GM18508 (cell line): Measurements from ENCODE around the gene BRD7.
A peak's percentile ranks its signal among the peaks of the same experiment; 100 is the strongest.

Experiments
- ATAC-seq: cut with Tn5 transposase; IDR thresholded peaks from one replicate; pipeline ENCODE4 v1.9.1; 2021; ENCODE audit warnings: moderate number of reproducible peaks; ENCODE audit not compliant: insufficient read depth, unreplicated experiment

The BRD7 gene

DNA sequence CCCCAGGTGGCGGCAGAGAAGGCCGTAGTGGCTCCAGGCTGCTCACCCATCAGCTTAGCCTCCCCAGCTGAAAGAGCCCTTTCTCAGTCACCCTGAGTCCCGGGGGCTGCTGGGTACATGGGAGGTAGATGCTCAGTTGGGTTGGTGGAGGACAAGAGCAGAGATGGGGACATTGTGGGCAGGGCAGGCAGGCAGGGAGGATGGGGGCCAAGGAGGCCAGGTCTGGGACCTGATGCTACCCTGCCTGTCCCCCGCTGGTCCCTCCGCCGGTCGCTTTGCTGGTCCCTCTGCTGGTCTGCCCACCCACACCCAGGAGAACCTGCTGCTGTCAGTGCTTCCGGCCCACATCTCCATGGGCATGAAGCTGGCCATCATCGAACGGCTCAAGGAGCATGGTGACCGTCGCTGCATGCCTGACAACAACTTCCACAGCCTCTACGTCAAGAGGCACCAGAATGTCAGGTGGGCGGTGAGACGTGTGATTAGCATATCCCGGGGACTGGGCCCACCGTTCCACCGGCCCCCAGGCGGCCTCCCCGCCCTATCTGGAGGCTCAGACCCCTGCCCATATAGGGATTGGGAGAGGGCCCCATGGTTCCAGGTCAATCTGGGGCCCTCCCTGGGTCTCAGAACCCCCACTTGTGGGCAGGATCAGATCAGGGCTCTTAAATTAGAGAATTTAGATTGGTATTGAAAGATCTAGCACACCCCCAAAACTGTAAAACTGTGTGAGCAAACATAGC, 75.6 kb downstream of the BRD7 start:
- no peak for ATAC-seq

DNA sequence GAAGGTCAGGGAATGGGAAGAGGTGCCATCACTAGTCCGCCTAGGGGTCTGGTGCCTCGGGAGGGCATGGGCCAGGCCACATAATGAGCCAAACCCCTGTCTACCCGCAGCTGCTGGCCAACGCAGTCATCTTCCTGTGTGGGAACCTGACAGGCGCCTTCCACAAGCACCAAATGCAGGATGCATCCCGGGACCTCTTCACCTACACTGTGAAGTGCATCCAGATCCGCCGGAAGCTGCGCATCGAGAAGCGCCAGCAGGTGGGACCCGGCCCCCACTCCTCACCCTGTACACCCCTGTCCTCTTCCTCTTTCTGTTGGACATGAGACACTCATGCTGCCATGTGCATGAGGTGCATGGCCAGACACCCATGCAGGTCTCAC, 76.2 kb downstream of the BRD7 start:
- no peak for ATAC-seq

DNA sequence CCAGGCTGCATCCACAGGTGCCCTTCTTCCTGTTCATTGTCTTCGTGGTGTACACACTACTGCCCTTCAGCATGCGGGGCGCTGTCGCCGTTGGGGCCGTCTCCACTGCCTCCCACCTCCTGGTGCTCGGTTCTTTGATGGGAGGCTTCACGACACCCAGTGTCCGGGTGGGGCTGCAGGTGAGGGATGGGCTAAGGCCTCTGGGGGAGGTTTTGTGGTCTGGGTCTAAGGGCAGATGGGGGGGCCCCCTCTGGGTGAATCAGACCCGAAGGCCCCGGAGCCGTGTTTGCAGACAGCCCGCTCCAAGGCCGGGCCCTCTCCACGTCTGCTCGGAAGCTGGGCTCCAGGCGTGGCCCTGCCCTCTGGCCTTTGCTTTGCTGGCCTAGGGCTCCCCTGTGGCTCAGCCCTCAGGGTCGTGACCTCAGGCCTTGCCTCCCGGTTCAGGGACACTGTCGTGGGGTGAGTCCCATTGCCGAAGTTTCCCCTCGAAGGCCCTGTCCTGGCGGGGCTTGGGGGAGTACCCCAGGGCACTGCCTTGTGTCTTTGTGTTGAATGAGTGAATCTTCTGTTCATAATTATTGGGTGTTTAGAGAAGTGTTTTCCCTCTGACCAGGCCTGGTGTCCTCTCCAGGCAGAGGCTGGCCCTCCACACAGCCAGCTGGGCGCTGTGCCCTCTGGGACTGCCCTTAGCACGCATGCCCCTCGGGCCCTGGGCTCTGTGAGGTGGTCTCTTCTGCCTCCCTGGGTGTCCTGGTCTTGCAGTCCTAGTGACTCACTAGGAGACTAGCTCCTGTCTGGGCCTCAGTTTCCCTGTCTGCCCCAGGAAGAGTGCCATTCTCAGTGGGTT, 76.8 kb downstream of the BRD7 start:
- no peak for ATAC-seq

DNA sequence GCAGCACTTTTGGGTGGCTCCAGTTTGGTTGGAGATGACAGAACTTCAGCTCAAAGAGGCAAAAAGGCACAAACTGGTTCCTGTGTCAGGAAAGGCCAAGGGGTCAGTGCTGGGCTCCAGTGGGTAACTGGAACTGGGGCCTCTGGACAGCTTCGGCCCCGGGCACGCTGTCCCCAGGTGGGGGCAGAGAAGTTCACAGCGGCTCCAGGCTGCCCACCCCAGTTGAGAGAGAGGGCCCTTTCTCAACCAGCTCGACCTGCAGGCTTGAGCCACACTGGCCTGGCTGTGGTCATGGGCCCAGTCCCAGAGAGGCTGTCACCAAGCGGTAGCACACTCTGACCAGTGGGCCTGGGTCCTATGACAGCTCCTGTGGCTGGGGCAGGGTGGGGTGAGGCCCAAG, 77.9 kb downstream of the BRD7 start:
- ATAC-seq, result no peak

DNA sequence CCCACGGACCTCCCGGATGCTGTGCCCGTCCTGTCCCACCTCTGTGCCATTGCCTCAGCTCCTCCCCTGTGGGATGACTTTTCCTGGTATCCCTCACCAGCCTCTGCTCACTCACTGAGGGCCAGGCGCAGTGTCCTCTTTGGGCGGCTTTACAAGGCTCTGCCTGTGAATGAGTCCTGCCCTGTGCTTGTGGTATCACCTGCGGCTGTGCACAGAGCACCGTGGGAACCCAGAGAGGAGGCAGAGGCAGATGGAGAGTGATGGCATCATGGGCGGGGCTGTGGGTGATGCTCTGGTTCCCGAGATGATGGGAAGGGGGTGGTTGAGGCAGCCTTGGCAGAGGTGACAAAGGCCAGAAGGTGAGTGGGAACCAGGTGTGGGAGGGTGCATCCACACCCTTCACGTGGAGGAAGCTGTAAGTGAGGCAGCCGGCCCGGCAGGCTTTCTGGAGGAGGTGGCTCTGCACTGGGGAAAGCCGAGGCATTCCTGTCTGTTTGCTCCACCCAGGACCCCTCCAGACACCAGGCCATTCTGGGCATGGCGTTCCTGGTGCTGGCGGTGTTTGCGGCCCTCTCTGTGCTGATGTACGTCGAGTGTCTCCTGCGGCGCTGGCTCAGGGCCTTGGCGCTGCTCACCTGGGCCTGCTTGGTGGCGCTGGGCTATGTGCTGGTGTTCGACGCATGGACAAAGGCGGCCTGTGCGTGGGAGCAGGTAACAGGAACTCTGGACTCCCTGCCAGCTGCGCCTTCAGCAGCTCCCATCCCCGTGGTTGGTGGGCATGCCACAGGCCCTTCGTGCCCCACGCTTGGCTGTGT, 78.6 kb downstream of the BRD7 start:
- no peak for ATAC-seq

DNA sequence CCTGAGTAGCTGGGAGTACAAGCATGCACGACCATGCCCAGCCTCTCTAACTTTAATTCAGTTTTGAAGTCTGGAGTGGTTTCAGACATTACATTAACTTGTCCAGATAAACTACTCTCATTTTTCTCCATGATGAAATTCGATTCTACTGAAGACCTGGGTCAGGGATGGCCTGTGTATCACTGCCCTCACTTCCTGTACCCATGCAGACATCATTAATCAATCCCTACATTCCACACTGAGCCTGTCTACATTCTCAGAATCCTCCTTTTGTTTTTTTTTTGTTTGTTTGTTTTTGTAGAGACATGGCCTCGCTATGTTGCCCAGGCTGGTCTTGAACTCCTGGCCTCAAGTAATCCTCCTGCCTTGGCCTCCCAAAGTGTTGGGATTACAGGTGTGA, 79.9 kb downstream of the BRD7 start:
- no peak for ATAC-seq

DNA sequence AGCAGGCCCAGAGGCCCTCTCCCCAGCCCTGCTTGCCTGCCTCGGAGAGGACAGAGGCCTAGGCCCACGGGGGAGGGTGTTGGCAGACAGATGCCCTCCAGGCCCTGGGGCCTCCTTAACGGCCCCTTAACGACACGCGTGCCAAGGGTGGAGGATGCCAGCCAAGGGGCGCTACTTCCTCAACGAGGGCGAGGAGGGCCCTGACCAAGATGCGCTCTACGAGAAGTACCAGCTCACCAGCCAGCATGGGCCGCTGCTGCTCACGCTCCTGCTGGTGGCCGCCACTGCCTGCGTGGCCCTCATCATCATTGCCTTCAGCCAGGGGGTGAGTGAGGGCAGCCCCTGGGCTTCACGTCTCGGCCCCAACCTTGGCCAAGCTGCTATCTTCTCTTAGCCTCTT, 80.8 kb downstream of the BRD7 start:
- ATAC-seq, result no peak

DNA sequence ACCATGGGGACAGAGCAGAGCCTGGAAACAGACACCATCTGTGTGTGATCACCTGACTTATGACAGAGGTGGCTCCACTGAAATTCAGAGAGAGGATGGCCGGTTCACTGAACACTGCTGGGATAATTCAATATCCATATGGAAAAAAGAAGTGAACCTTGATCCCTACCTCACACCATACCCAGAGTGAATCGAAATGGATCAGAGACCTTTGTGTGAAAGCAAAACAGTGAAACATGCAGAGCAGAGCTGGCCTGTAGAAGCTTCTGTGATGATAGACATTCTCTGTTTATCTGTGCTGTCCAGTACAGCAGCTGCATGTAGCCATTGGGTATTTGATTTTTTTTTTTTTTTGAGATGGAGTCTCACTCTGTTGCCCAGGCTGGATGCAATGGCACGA, 82.1 kb downstream of the BRD7 start:
- no peak for ATAC-seq

DNA sequence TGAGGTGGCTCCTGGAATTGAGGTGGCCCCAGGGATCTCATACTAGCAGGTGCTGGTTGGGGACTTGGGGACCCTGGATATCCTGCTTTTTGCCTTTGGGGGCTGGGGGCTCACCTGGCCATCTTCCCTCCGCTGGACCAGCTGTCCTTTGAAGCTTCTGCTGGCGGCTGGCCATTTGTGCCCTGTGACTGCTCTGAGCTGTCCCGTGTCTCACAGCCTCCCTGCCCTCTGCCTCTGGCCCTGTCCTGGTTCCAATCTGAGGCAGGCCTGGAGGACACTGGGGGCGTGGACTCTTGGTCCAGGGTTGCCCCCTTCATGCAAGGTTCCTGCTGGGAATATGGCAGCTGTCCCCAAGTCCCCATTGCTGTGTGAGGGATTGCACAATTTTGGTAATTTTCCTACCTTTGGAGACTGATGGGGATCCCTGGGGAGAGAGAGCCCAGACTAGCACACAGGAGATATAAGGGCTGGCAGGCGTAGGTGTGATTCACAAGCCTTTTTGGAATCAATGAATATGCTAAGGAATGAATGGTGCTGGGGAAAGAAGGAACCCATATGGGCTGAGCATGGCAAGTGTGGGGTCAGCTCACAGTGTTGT, 83.3 kb downstream of the BRD7 start:
- no peak for ATAC-seq

DNA sequence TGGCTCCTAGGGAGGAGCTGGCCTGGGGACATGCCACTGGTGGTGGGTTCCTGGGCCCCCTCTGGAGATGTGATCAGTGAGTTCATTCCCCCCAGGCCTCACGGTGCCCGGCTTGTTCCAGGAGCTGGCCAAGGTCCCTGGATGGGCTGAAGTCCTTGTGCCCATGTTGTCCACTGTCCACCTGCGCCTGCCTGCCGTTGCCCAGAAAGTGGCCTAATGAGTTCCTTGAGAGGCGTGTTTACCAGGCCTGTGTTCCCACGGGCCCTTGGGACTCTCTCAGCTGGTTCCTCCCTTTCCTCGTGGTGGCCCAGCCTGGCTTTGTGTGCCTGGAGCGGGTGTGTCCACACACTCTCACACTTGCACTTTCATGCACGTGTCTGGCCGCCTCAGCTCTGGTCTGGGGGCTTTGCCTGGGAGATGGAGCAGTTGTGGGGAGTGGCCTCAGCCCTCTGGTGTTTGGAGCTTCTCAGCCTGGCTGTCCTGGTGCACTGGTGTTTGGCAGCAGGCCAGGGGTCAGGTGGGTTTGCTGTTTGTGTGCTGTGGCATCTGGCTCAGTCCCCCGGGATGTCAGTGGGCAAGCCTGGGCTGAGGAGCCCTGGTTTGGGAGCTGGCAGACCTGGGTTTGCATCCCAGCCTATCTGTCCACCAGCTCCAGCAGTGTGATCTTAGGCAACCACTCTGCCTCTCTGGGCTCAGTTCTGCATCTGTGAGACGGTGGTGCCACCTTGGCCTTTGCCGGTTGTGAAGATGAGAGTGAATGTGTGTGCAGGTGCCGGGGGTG, 84.5 kb downstream of the BRD7 start:
- ATAC-seq, result no peak

DNA sequence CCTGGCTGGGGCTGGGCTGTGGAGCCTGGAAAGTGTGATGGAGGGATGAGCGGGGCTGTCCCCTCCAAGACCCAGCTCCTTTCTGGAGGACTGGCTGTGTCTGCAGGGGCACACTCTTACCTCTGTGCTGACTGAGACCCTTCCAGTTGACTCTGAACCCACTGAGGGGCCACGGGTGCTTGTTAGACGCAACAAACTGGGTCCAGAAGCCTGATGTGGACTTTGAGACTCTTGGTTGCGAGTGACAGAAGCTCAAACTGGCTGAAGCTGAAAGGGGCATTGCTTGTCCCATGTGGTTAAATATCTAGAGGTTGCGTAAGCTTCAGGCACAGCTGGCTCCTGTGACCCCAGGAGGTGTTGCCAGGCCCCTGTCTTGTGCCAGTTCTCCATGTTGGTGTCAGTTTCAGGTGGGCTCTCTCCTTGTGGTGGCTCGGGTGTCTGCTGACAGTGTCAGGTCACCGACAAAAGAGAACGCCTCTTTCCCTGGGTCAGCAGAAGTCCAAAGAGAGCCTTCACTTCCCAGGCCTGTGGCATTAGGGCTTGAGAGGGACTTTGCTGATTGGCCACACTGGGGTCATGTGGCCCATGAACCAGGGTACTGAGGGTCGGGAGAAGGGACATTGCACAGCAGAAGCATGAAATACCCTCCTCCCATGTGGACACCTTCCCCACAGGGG, 85.7 kb downstream of the BRD7 start:
- ATAC-seq, result no peak

DNA sequence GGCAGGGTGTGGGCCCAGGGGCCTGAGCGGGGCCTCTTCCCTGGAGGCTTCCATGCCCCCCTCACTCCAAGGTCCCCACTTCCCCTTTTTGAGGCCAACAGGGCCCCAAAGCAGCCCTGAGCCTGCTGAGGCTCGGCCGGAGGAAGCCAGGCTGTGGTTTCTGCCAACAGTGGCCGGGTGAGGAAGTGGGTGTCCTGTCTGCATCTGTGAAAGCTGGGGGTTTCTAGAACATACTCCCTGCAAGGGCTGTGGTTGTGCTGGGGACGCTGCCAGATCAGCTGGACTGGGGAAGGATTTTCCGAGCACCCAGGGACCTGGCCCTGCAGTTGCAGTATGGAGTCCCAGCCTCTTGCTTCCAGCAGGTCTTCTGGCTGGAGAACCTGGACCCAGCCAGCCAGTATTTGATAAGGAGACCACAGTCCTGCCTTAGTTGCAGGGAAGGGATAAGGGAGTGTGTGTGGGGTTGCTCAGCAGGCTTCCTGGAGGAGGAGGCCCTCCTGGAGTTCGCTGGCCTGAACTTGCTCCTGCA, 86.7 kb downstream of the BRD7 start:
- ATAC-seq, result peak; percentile 90

DNA sequence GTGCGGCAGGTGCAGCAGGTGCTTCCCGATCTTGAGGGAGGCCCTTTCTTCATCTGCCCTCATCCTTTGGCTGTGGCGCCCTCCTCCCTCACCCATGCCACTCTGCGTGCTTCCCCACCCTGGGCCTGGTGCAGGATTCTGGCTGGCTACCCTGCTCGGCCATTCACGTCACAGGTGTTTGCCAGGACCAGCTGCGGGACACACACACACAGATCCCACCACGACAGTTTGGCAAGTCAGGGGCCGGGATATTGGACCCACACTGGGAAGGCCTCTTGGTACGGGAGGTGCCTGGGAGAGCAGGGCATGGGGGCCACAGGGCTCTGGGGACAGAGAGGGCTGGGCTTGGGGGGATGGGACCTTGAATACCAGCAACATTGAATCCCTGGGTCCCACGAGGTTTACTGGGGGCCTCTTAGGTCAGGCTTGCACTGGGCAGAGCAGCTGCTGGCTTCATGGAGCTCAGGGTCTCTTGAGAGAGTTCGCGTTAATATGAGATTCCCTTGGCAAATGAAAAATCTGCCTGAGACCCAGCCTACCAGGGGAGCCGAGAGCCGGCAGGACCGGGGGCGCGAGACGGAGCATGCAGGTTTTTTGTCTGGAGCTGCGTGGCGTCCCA, 87.3 kb downstream of the BRD7 start:
- no peak for ATAC-seq

DNA sequence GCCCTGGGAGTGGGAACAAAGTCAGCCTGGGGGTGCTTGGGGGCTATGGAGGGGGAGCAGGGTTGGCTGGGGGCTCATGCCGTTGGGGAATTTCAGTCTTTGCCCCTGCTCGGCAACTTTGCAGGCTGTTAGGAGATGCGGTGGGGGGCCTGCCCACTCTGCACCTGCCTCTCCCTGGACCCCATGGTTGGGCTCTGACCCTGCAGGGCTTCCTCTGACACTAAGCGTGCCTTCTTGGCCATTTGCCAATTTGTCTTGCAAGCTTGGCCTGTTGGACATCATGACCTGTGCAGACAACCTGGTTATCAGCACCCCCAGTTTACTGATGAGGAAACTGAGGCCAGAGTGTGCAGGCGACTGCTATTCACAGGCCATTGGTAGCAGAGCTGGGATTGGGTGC, 87.9 kb downstream of the BRD7 start:
- ATAC-seq, result no peak

DNA sequence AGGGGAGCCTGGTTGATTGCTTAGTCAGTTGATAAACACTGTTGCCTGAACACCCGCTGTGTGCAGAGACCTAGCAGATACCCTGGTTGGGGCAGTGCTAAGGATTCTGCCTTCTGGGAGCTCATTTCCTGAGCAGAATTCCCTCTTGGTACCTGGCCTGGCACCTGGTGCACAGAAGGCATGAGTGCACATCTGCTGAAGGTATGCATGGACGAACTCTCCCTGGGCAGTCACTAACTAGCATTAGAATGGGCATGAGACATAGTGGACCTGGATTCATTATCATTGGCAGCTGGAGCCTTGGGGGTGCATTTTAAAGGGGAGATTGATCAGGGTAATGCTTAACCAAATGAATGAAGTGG, 89.3 kb downstream of the BRD7 start:
- no peak for ATAC-seq

DNA sequence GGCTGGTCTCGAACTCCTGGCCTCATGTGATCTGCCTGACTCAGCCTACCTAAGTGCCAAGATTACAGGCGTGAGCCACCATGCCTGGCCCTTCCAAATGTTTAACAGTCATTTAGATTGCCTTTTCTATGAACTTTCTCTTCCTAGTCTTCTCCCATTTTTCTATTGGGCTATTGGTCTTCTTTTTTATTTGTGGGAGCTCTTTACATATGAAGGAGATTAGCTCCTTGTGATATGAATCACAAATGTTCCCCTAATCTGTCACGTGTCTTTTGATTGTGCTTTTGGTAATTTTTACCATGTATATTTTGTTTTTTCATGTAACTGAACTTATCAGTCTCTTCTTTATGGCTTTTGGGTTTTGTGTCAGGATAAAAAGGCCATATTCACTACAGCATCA, 90.5 kb downstream of the BRD7 start:
- ATAC-seq, result no peak

DNA sequence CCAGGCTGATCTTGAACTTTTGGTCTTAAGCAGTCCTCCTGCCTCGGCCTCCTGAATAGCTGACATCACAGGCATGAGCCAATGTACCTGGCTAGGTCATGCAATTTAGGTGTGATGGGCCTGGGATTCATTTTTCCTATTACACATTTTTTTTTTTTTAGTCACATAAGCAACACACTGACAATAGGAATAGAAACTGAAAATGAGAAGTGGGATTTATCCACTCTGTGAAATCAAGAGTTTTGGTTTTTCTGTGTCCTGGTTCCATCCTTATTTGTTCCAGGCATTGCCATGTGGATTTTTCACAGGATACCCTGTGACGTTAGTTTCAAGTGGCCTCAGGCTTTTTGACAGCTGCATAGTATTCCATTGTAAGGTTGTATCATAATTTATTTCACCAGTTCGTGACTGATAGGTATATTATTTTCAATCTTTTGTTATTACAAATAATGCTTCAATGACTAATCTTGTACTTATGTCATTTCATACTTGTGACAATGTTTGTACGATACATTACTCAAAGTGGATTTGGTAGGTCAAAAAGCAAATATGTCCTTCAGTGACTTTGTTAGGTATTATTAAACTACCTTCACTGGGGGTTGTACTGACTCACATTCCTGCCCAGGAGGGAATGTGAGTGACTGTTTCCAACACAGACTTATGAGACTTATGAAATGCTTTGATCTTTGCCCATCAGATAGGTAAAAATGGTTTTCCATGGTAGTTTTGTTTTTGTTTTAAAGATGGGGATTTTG, 91.8 kb downstream of the BRD7 start:
- no peak for ATAC-seq

DNA sequence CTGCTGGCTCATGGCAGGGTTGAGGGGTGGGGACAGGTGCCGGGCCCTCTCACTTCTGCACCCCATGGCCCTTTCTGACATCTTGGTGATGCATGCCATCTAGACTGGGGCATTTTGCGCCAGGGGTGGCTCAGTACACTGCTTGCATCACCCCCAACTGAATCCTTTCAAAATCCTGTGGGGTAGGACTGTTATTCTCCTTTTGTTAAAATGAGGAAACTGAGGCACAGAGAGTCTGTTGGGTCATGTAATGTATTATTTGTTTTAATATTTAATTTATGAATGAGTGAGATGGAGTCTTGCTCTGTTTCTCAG, 92.5 kb downstream of the BRD7 start:
- ATAC-seq, result no peak
